GM12891 (cell line): ENCODE results near the gene TANGO6.
"Not testable (repeated sequence)": the region's sequence is repeated elsewhere in the genome, so short reads cannot be mapped to it uniquely, and the experiment has no call there.

Experiments
- DNase-seq: peaks from one replicate; pipeline ENCODE4 v3.0.0; 2011; ENCODE audit warnings: low spot score; ENCODE audit not compliant: insufficient read length
- FAIRE-seq: peaks from 2 replicates; lab custom pipeline; 2011; peaks lifted over from hg19 to GRCh38; lab: Jason Lieb, UNC
- PAX5 ChIP-seq: IDR thresholded peaks from 2 replicates; pipeline ENCODE4 v1.6.1; 2011; ENCODE audit warnings: low read length, moderate library complexity, mild to moderate bottlenecking; ENCODE audit not compliant: insufficient read depth, severe bottlenecking
- POLR2A ChIP-seq: IDR thresholded peaks from 2 replicates; pipeline ENCODE4 v1.6.1; 2011; ENCODE audit warnings: low read depth, low read length, control low read depth
- POLR2AphosphoS5 ChIP-seq: IDR thresholded peaks from 2 replicates; pipeline ENCODE4 v1.6.1; 2011; ENCODE audit warnings: low read depth, low read length, control low read depth
- POU2F2 ChIP-seq: IDR thresholded peaks from 2 replicates; pipeline ENCODE4 v1.6.1; 2011; ENCODE audit warnings: low read depth, mild to moderate bottlenecking, control low read depth, low read length, moderate library complexity
- SPI1 ChIP-seq: IDR thresholded peaks from 2 replicates; pipeline ENCODE4 v1.6.1; 2011; ENCODE audit warnings: low read depth, low read length, control low read depth
- TAF1 ChIP-seq: IDR thresholded peaks from 2 replicates; pipeline ENCODE4 v1.6.1; 2011; ENCODE audit warnings: low read depth, low read length, control low read depth

Gene TANGO6

DNA sequence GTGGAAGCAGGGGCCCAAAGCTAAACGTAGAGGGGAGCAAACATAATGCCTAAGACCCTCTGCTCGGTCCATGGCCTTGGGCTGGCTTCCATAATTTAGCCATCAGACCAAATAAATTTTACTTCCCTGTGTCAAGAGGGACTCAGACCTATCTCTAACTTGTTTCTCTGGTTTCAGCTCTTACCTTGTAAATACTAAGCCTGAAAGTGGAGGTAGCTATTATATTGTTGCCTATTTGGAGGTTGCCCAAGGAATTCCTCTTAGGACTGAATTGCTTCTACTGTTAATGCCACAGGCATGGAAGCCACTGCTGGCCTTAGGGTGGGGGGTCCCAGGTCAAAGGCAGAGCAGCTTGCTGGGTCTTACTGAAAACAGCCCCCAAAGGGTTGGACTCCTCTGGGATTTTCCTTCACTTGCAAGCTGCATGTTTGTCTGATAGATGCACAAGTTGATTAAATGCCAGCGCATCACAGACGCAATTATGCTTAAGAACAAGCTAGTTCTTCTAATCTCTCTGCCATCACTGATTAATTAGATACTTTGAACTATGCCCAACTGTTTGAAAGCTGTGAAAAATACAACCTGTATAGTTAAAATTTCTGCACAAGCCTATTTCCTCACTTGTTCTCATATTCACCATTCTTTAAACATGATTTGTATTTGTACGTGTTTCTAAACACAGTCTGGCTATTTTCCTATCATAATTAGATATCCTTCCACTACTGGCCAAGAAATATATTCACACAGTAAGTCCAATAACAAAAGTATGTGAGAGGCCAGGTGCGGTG lies 194.2 kb downstream of the TANGO6 start:
- TF ChIP-seq SPI1 = no peak
- TF ChIP-seq POLR2A = no peak
- TF ChIP-seq TAF1 = no peak
- TF ChIP-seq POLR2AphosphoS5 = no peak
- TF ChIP-seq PAX5 = no peak
- no peak for TF ChIP-seq POU2F2
- FAIRE-seq (no peak), DNase-seq (no peak)

DNA sequence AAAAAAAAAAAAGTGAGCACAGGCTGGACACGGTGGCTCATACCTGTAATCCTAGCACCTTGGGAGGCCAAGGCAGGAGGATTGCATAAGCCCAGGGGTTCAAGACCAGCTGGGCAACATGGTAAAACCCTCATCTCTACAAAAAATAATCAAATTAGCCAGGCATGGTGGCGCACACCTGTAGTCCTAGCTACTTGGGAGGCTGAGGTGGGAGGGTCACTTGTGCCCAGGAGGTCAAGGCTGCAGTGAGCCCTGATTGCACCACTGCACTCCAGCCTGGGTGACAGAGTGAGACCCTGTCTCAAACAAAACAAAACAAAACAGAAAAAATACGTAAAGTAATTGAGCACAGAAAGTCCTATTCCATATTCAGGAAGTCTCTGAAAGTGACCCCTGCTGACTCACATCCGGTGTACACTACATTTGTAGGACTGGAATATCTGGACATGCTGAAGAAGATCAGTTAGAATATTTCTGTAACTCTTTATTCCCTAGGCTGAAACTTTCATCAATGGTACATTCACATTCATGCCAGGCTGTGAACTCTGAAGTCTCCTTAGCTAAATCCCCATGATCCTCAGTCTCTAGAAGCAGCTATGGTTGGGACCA lies 196.1 kb downstream of the TANGO6 start:
- DNase-seq (no peak), FAIRE-seq (no peak)
- TF ChIP-seq TAF1 (no peak), POU2F2 (no peak), POLR2A (no peak), SPI1 (no peak), PAX5 (no peak), POLR2AphosphoS5 (no peak)

DNA sequence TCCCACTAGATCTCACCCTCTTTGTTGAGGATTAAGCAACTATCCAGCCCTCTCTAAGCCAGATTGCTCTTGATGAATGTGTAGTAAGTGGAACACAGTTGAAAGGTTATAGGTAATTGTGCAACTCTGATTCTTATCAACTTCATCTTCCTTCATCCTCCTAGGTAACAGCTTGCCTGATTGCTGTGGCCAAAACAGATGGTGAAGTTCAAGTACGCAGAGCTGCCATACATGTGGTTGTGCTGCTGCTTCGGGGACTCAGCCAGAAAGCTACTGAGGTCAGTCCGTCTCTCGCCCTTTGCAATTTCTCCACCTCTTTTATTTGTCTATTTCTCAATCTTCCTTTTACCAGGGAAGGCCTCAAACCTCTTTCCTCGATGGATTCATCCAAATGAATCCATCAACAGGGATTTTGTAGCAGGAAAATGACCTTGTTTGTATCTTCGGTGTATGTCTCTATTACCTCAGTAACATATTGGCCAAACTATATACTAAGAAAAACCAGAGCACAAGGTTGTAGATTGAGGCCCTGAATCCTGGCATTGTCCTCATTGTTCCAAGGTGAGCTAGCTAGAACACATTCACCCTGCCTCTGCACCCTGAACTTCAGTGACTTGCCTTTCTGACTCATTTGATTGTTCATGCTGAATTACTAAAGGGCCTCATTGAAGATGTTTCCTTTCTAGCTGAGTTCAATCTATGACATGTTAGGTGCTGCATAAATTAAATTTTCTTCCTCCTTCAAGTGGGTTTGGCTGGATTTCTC lies 197.0 kb downstream of the TANGO6 start:
- no peak for FAIRE-seq
- DNase-seq = no peak
- TF ChIP-seq PAX5 (no peak), POLR2A (no peak), POU2F2 (no peak), POLR2AphosphoS5 (no peak), TAF1 (no peak), SPI1 (no peak)

DNA sequence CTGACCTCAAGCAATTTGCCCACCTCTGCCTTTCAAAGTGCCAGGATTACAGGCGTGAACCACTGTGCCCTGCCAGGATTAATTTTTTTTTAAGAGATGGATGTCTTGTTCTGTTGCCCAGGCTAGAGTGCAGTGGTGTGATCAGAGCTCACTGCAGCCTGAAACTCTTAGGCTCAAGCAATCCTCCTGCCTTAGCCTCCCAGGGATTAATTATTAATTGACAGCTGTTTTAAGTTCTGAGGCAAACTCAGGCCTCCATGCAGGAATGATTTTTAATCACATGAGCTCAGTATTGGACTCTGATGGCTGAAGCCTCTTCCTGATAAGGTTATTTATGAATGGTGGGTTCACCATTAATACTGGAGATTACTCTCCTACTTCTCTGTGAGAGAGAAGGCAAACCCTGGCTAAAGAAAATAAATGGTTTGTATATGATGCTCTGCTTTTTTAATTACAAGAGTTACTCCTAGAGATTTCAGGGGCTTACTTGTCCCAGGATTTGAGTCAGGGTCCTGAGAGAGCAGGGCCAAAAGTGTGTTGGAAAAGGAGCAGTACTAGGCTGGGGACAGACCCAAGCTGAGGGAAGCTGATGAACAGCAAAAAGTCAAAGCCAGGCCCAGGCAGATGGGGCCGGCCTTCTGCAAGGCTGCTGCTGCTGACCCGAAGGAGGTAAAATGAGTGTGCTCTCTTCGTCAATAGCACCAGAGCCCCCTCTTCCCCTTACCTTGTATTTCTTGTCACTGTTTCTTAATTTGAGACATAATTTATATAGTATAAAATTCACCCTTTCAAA lies 205.2 kb downstream of the TANGO6 start:
- DNase-seq = no peak
- FAIRE-seq = no peak
- TF ChIP-seq POU2F2 = no peak
- no peak for TF ChIP-seq PAX5
- TF ChIP-seq POLR2AphosphoS5 = no peak
- TF ChIP-seq POLR2A = no peak
- no peak for TF ChIP-seq TAF1
- TF ChIP-seq SPI1 = no peak

DNA sequence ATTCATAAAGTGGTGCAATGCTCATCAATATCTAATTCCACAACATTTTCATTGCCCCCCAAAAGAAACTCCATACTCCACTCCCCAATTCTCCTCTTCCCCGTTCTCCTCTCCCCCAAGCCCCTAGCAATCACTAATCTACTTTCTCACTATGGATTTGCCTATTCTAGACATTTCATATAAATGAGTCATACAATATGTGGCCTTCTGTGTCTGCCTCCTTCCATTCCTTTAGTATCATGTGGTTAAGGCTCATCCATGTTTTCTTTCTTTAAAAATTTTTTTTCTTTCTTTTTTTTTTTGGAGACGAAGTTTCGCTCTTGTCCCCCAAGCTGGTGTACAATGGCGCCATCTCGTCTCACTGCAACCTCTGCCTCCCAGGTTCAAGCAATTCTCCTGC lies 205.8 kb downstream of the TANGO6 start:
- FAIRE-seq (no peak), DNase-seq (no peak)
- no peak for TF ChIP-seq PAX5
- no peak for TF ChIP-seq SPI1
- TF ChIP-seq POLR2A = no peak
- no peak for TF ChIP-seq TAF1
- no peak for TF ChIP-seq POLR2AphosphoS5
- no peak for TF ChIP-seq POU2F2

DNA sequence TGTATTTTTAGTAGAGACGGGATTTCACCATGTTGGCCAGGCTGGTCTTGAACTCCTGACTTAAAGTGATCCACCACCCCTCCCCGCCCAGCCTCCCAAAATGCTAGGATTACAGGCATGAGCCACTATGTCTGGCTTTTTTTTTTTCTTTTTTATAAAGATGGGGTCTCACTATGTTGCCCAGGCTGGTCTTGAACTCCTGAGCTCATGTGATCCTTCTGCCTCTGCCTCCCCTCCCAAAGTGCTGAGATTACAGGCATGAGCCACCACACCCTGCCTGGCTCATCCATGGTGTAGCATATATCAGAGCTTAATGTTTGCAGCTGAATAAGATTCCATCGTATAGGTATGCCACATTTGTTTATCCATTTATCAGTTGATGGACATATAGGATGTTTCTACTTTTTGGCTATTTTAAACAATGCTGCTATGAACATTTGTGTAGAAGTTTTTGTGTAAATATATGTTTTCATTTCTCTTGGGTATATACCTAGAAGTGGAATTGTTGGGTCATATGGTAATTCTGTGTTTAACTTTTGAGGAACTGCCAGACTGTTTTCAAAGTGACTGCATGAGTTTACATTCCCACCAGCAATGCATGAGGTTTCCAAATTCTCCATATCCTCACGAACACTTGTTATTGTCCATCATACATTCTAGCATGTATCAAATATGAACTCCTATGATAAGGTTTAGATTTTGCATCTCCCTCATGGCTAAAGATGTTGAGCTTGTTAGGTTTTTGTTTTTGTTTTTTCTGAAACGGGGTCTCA lies 206.5 kb downstream of the TANGO6 start:
- FAIRE-seq (no peak), DNase-seq (no peak)
- TF ChIP-seq POLR2A (no peak), SPI1 (no peak), POLR2AphosphoS5 (no peak), TAF1 (no peak), POU2F2 (no peak), PAX5 (no peak)

DNA sequence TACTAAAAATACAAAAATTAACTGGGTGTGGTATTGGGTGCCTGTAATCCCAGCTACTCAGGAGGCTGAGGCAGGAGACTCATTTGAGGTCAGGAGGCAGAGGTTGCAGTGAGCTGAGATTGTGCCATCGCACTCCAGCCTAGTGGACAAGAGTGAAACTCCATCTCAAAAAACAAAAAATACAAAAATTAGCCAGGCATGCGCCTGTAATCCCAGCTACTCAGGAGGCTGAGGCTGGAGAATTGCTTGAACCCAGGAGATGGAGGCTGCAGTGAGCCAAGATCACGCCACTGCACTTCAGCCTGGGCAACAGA lies 208.1 kb downstream of the TANGO6 start:
- FAIRE-seq, DNase-seq: not testable (repeated sequence)

DNA sequence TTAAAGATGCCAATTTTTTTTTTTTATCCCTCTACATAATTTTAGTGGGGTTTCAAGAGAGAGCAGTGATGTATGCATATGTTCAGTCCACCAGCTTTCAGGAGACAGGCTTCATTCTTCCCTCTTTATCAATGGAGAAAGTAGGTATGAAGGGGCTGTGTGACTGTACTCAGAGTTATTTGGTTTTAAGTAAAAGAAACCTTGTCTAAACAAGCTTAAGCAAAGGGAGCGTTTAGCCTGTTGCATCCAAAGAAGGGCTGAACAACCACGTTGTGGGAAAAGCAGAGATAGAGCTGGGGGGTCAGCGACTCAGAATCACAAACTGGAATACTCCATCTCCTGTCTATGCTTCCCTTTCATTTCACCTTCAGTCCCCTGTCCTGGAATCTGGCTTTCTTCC lies 211.7 kb downstream of the TANGO6 start:
- FAIRE-seq = no peak
- DNase-seq = no peak
- TF ChIP-seq POU2F2 (no peak), POLR2A (no peak), POLR2AphosphoS5 (no peak), TAF1 (no peak), SPI1 (no peak), PAX5 (no peak)

DNA sequence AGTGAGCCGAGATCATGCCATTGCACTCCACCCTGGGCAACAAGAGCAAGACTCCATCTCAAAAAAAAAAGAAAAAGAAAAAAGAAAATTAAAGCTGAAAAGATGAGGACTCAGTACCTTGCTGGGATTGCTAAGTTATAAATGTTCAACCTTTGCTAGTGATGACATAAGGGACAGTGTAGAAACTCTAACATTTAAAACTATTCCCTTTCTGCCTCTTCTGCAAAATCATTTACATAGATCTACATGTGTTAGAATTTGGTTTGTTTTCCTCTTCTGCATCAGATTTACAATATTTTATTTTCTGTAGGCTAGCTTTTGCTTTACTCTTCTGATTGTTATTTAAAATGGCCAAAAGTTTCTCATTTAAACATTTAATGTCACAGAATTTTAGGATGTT lies 212.6 kb downstream of the TANGO6 start:
- DNase-seq (no peak), FAIRE-seq (no peak)
- TF ChIP-seq PAX5 (no peak), POLR2AphosphoS5 (no peak), POLR2A (no peak), TAF1 (no peak), POU2F2 (no peak), SPI1 (no peak)
